Stimulated activated CD8-positive, alpha-beta memory T cell treated with anti-CD3 and anti-CD28 coated beads, Interleukin-4, amount 100 ng/mL, for 1 hour (primary cell): ENCODE results near the gene SLC25A25.

Experiments used
- DNase-seq, 2 donors: peaks; one replicate each; pipeline ENCODE4 v3.0.0-alpha.2; 2020; ENCODE audit warnings: low read depth in 2 of 2, low spot score in 1 of 2

SLC25A25 gene

GRCh38 chr9:128072144-128073021, 4.4 kb downstream of the SLC25A25 start:
- peak in 1 of 2 donors; percentile 34 for DNase-seq

GRCh38 chr9:128073253-128073886, 5.3 kb downstream of the SLC25A25 start:
- DNase-seq, result no peak

- DNase-seq, result no peak
Measured at GRCh38 chr9:128077847-128078503, 9.9 kb downstream of the SLC25A25 start.

- DNase-seq, result no peak
Measured at GRCh38 chr9:128078504-128079434, 10.7 kb downstream of the SLC25A25 start.

GRCh38 chr9:128080206-128080605, 12.2 kb downstream of the SLC25A25 start:
- no peak for DNase-seq

- no peak for DNase-seq
Measured at GRCh38 chr9:128081056-128081455, 13.0 kb downstream of the SLC25A25 start.

GRCh38 chr9:128082151-128082550, 14.1 kb downstream of the SLC25A25 start:
- DNase-seq, result no peak

- DNase-seq, result no peak
Measured at GRCh38 chr9:128084746-128085145, 16.7 kb downstream of the SLC25A25 start.

GRCh38 chr9:128085943-128086342, 17.9 kb downstream of the SLC25A25 start:
- no peak for DNase-seq

GRCh38 chr9:128087262-128087661, 19.2 kb downstream of the SLC25A25 start:
- no peak for DNase-seq

GRCh38 chr9:128088253-128088945, 20.4 kb downstream of the SLC25A25 start:
- no peak for DNase-seq

GRCh38 chr9:128089299-128089698, 21.3 kb downstream of the SLC25A25 start:
- DNase-seq, result no peak

- no peak for DNase-seq
Measured at GRCh38 chr9:128091144-128091543, 23.1 kb downstream of the SLC25A25 start.

- DNase-seq, result no peak
Measured at GRCh38 chr9:128091571-128091970, 23.5 kb downstream of the SLC25A25 start.

- no peak for DNase-seq
Measured at GRCh38 chr9:128092199-128092977, 24.4 kb downstream of the SLC25A25 start.

GRCh38 chr9:128093011-128093410, 25.0 kb downstream of the SLC25A25 start:
- no peak for DNase-seq

- peak in 1 of 2 donors; percentile 41 for DNase-seq
Measured at GRCh38 chr9:128094166-128094949, 26.3 kb downstream of the SLC25A25 start.

GRCh38 chr9:128094950-128095544, 27.0 kb downstream of the SLC25A25 start:
- no peak for DNase-seq
